ENCODE results near the gene CDH12.

Gene CDH12

DNA sequence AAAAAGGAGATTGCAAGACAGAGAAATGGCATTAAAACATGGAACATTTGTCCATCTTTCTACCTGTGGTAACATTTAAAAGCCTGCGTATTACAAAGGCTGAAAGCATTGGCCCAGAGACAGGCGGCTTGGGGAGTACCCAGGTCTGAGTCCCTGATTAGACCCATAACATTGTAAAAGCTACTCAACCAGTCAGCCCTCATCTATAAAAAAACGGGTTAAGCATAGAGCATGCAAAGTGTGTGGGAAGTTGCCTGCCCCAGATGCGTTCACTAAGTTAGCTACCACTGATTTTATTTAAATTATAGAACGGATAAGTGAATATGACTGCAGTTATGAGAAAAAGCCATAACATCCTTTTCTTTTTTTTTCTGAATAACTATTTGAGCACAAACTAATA, 276.1 kb downstream of the CDH12 start:
- Histone ChIP-seq H3K27ac (replicated peaks) (no peak overlapping the region), H3K4me3 (replicated peaks; ENCODE audit: insufficient read depth, low read length) (no peak overlapping the region), H3K27me3 (ENCODE audit: insufficient read depth, poor library complexity, severe bottlenecking) (no peaks in the 10 kb centered on the region)
- TF ChIP-seq SPI1 (IDR thresholded peaks at IDR 0.05; ENCODE audit: borderline replicate concordance, low read depth) = no peak
- TF ChIP-seq, protein P1, sequence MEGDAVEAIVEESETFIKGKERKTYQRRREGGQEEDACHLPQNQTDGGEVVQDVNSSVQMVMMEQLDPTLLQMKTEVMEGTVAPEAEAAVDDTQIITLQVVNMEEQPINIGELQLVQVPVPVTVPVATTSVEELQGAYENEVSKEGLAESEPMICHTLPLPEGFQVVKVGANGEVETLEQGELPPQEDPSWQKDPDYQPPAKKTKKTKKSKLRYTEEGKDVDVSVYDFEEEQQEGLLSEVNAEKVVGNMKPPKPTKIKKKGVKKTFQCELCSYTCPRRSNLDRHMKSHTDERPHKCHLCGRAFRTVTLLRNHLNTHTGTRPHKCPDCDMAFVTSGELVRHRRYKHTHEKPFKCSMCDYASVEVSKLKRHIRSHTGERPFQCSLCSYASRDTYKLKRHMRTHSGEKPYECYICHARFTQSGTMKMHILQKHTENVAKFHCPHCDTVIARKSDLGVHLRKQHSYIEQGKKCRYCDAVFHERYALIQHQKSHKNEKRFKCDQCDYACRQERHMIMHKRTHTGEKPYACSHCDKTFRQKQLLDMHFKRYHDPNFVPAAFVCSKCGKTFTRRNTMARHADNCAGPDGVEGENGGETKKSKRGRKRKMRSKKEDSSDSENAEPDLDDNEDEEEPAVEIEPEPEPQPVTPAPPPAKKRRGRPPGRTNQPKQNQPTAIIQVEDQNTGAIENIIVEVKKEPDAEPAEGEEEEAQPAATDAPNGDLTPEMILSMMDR (IDR thresholded peaks at IDR 0.05; ENCODE audit: insufficient read depth, low read length) = no peak
- TF ChIP-seq, protein P2, sequence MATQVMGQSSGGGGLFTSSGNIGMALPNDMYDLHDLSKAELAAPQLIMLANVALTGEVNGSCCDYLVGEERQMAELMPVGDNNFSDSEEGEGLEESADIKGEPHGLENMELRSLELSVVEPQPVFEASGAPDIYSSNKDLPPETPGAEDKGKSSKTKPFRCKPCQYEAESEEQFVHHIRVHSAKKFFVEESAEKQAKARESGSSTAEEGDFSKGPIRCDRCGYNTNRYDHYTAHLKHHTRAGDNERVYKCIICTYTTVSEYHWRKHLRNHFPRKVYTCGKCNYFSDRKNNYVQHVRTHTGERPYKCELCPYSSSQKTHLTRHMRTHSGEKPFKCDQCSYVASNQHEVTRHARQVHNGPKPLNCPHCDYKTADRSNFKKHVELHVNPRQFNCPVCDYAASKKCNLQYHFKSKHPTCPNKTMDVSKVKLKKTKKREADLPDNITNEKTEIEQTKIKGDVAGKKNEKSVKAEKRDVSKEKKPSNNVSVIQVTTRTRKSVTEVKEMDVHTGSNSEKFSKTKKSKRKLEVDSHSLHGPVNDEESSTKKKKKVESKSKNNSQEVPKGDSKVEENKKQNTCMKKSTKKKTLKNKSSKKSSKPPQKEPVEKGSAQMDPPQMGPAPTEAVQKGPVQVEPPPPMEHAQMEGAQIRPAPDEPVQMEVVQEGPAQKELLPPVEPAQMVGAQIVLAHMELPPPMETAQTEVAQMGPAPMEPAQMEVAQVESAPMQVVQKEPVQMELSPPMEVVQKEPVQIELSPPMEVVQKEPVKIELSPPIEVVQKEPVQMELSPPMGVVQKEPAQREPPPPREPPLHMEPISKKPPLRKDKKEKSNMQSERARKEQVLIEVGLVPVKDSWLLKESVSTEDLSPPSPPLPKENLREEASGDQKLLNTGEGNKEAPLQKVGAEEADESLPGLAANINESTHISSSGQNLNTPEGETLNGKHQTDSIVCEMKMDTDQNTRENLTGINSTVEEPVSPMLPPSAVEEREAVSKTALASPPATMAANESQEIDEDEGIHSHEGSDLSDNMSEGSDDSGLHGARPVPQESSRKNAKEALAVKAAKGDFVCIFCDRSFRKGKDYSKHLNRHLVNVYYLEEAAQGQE (IDR thresholded peaks at IDR 0.05; ENCODE audit: insufficient replicate concordance, low read depth) = no peak
- no peak for TF ChIP-seq POLR2AphosphoS5 (IDR thresholded peaks at IDR 0.05; ENCODE audit: low read depth)
- no peak for TF ChIP-seq GABPA (IDR thresholded peaks at IDR 0.05; ENCODE audit: low read depth)
- DNase-seq (ENCODE audit: low read depth in 1 of 2, low spot score in 1 of 2) = no peak

DNA sequence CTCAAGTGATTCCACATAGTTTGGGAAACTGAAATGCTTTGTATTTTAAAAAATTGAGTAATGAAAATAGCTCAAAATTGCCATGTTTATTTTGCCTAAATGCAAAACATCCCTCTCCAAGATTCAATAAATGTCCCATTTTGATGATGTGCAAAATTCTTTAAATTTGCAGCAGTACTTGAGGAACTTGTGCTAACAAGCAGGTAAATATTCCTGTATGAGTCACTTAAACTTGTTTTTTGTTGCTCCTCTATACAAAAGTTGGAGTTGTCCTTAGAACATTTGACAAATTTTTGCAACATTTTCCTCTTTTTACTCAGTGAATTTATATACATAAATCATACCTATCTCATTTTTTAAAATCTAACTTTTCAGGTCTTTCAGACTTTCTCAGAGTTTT, 280.2 kb downstream of the CDH12 start:
- TF ChIP-seq, protein P2 (IDR thresholded peaks at IDR 0.05; ENCODE audit: insufficient replicate concordance, low read depth) = no peak
- TF ChIP-seq GABPA (IDR thresholded peaks at IDR 0.05; ENCODE audit: low read depth) (no peak), POLR2AphosphoS5 (IDR thresholded peaks at IDR 0.05; ENCODE audit: low read depth) (no peak), SPI1 (IDR thresholded peaks at IDR 0.05; ENCODE audit: borderline replicate concordance, low read depth) (no peak)
- TF ChIP-seq, protein P1 (IDR thresholded peaks at IDR 0.05; ENCODE audit: insufficient read depth, low read length) = no peak
- no peak overlapping the region for H3K27ac ChIP-seq (replicated peaks)

DNA sequence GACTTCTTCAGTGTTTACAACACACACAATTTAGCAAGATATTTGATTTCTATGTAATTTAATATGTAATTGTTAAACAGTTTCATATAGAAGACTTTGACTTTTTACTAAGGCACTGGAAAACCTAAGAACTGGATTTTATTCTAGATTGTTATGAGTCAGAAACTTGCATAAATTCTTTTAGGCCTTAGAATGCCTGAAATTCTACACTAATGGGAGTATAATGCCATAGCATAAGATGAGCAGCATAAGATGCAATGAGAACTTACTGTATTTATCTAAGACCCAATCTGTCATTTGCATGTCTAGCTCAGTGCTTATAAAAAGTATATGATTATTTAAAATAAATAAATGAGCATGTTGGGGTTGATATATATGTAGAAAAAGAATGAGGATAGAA, 285.2 kb downstream of the CDH12 start:
- no peak for DNase-seq (ENCODE audit: low read depth in 1 of 2, low spot score in 1 of 2)
- no peak overlapping the region for H3K27ac ChIP-seq (replicated peaks)
- no peak overlapping the region for H3K4me3 ChIP-seq (replicated peaks; ENCODE audit: insufficient read depth, low read length)
- no peaks in the 10 kb centered on the region for H3K27me3 ChIP-seq (ENCODE audit: insufficient read depth, poor library complexity, severe bottlenecking)
- TF ChIP-seq SPI1 (IDR thresholded peaks at IDR 0.05; ENCODE audit: borderline replicate concordance, low read depth) (no peak), GABPA (IDR thresholded peaks at IDR 0.05; ENCODE audit: low read depth) (no peak), POLR2AphosphoS5 (IDR thresholded peaks at IDR 0.05; ENCODE audit: low read depth) (no peak)
- TF ChIP-seq, protein P2 (IDR thresholded peaks at IDR 0.05; ENCODE audit: insufficient replicate concordance, low read depth) = no peak
- TF ChIP-seq, protein P1 (IDR thresholded peaks at IDR 0.05; ENCODE audit: insufficient read depth, low read length) = no peak

More for the DNA sequence above, 280.2 kb downstream of the CDH12 start:
- Histone ChIP-seq H3K27me3 (ENCODE audit: insufficient read depth, poor library complexity, severe bottlenecking) (no peaks in the 10 kb centered on the region), H3K4me3 (replicated peaks; ENCODE audit: insufficient read depth, low read length) (no peak overlapping the region)
- DNase-seq (ENCODE audit: low read depth in 1 of 2, low spot score in 1 of 2) = no peak
